ENCODE data around the gene IFI44.

The IFI44 gene
- 44.4 to 72.0 reads per million in 2 donors for total RNA-seq

DNA sequence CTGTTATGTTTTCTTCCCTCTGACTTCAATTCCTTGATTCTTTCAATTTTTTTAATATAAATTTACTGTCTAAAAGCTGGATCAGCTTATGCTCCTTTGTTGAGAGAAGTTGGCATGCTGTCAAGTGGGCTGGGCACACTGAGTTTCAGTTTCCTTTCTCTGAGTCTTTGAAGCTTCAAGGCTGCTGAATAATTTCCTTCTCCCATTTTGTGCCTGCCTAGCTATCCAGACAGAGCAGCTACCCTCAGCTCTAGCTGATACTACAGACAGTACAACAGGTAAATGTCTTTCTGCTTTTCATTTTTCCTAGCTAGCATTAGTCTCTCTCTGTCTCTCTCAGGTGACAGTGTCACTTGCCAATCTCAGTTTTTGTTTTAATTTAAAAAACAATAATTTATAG, at the start of gene IFI44:
Gene IFI44 (plus strand): TSS at position 204 of the 400 bp plus-strand sequence. CDS start 365 bp downstream, outside the sequence.
- peak in 4 of 5 experiments; percentile 46 to 67 (median 60) for DNase-seq

- no peak for DNase-seq
Observed at GRCh38 chr1:78601068-78601467, 48.6 kb upstream of the IFI44 start.

DNA sequence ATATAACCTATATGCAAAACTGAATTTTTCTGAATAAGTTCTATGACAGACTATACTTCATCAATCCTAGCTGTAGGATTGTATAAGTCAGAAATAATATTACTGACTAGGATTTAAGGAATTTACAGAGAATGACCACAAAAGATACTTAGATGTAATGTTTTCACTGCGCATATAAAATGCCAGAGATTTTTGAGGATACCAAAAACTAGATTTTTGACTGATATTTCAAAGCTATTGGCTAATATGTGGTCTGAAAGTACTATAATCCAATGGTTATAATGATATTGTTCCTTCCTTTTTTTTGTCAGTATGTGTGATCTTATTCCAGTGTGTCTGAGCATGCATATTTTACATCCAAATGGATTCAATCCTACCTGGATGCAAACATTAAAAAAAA, 46.4 kb upstream of the IFI44 start:
- DNase-seq = no peak

GRCh38 chr1:78604643-78605042, 45.0 kb upstream of the IFI44 start:
- DNase-seq = no peak

GRCh38 chr1:78606274-78606673, 43.4 kb upstream of the IFI44 start:
- no peak for DNase-seq

GRCh38 chr1:78607334-78607927, 42.2 kb upstream of the IFI44 start:
- DNase-seq = no peak

DNA sequence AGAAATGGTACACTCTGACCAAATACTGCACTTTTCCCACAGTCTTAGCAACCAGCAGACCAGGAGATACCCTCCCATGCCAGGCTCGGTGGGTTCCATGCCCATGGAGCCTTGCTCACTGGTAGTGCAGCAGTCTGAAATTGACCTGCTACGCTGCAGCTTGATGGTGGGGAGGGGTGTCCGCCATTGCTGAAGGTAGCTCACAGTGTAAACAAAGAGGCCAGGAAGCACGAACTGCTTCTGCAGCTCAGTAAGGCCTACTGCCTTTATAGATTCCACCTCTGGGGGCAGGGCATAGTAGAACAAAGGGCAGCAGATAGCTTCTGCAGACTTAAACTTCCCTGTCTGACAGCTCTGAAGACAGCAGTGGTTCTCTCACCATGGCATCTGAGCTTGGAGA, 41.7 kb upstream of the IFI44 start:
- DNase-seq = no peak

- DNase-seq = peak in 4 of 5 experiments; percentile 1 to 71 (median 37)
Observed at GRCh38 chr1:78617615-78618026, 32.0 kb upstream of the IFI44 start.

DNA sequence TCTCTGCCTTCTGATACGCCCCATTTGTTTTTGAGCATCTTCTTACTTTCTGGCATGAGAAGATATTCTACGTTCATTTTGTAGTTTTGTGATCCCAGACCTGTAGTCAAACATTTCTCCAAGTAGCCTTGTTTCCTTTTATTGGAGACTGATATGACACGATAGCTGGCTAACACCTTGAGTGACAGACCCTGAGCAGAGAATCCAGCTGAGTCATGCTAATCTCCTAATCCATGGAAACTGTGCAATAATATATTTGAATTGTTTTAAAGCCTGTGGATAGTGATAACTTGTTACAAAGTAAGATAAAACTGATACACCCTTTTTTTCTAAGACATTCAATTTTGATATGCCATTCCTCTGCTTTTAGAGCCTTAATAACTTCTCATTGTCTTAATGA, 30.6 kb upstream of the IFI44 start:
- DNase-seq = no peak

GRCh38 chr1:78619446-78619802, 30.2 kb upstream of the IFI44 start:
- no peak for DNase-seq

DNA sequence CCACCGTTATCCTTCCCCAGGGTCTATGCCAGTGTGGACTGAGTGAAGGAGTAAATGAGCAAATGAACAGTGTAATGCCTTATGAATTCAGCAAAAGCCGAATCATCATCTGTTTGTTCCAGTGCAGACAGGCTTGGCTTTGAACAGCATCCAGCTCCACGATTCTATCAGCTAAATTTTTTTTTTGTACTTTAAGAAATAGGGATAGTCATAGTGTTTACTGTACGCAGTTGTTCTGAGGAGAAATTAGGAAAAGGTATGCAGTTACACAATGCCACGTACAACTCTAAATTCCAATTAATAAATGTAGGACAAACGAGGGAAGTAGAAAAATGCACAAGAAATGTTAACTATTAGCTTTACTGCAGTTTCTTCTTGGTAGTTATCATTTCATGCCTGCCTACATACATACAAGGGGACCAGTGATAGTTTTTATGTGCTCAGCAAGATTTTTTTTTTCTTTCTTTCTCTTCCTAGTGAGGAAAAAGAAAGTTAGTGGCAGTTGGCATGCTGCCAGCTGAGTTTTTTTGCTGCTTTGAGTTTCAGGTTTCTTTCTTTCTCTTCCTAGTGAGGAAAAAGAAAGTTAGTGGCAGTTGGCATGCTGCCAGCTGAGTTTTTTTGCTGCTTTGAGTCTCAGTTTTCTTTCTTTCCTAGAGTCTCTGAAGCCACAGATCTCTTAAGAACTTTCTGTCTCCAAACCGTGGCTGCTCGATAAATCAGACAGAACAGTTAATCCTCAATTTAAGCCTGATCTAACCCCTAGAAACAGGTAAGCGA, 29.6 kb upstream of the IFI44 start, which contains the start of gene IFI44L:
Gene IFI44L (plus strand): TSS at position 646 of the 777 bp plus-strand sequence. CDS start 7,468 bp downstream, outside the sequence.
- DNase-seq = peak in 4 of 5 experiments; percentile 14 to 51 (median 34)

DNA sequence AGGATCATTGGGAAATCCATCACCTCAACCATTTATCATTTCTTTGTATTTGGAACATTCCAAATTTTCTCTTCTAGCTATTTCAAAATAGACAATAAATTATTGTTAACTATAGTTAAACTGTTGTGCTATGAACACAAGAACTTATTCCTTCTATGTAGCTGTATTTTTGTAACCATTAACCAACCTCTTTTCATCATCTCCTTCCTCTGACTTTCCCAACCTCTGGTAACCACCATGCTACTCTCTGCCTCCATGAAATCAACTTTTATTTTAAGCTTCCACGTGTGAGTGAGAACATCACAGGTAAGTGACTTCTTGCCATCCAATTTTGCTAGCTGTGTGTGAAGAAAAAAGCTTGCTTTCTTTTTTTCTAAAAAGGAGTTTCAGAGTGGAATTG, 29.0 kb upstream of the IFI44 start:
- no peak for DNase-seq

DNA sequence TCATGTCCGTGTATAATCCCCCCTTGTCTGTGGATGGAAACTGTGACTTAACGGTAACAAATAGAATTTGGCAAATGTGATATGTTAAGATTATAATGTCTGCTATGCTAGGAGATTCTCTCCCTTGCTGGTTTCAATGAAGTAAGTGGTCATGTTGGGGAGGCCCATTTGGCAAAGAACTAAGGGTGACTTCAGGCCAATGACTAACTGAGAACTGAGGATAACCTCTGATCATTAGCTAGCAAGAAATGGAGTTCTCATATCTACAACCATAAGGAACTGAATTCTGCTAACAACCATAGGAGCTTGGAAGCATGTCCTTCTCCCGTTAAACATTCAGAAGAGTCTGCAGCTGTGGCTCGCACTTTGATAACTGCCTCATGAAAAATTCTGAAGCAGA, 27.1 kb upstream of the IFI44 start:
- DNase-seq = no peak

DNA sequence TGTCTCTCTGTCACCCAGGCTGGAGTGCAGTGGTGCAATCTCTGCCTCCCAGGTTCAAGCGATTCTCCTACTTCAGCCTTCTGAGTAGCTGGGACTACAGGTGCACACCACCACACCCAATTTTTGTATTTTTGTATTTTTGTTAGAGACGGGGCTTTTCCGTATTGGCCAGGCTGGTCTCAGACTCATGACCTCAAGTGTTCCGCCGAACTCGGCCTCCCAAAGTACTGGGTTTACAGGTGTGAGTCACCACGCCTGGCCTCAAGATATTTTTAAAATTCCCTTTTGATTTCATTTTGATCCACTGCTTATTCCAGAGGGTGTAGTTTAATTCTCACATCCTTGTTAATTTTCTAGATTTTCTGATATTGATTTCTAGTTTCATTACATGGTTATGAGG, 25.6 kb upstream of the IFI44 start:
- DNase-seq = no peak

GRCh38 chr1:78627321-78627720, 22.3 kb upstream of the IFI44 start:
- DNase-seq = no peak

- no peak for DNase-seq
Observed at GRCh38 chr1:78630600-78630999, 19.0 kb upstream of the IFI44 start.

GRCh38 chr1:78633209-78633608, 16.4 kb upstream of the IFI44 start:
- DNase-seq = no peak

DNA sequence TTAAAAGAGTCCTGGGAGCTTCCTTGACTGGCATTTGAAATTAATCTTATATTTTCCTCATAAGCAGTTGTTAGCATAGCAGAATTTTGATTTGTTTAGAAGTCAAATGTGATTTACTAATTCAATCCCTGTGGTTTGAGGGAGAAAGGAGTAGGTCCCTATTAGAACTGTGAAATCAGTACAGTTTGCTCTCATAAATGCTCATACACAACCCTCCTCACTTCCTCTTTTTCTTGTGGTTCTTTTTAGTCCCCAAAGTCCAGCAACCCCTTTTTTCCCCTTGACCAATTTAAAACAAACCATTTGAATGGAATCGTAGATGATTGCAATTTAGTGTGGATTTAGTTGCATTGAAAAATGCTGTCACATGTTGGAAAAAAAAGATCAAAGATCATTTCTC, 9.2 kb upstream of the IFI44 start:
- no peak for DNase-seq

DNA sequence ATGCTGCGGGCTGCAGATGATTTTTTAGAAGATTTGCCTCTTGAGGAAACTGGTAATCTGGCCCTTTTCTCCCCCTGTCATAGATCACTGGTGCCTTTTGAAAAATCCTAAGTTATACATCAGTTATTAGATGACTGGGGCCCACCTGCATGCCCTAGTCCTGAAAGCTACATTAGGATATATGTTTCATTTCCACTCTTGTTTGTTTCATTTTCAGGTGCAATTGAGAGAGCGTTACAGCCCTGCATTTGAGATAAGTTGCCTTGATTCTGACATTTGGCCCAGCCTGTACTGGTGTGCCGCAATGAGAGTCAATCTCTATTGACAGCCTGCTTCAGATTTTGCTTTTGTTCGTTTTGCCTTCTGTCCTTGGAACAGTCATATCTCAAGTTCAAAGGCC, 8.1 kb upstream of the IFI44 start:
- no peak for DNase-seq

DNA sequence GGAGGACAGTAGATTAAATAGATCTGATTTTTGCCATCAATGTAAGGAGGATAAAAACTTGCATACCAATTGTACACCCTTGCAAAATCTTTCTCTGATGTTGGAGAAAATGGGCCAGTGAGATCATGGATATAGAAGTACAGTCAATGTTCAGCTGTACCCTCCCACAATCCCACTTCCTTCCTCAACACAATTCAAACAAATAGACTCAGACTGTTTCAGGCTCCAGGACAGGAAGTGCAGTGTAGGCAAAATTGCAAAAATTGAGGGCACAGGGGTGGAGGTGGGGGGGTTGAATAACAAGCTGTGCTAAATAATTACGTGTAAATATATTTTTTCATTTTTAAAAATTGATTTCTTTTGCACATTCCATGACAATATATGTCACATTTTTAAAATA, 3.9 kb upstream of the IFI44 start:
- peak in 2 of 5 experiments; percentile 42 to 57 for DNase-seq

DNA sequence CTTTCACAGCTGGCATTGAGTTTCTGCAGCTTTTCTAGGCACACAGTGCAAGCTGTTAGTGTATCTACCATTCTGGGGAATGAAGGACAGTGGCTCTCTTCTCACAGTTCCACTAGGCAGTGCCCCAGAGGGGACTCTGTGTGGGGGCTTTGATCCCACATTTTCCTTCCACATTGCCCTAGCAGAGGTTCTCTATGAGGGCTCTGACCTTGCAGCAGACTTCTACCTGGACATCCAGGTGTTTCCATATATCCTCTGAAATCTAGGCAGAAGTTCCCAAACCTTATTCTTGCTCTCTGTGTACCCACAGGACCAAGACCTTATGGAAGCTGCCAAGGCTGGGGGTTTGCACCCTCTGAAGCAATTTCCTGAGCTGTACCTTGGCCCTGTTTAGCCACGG, 2.4 kb upstream of the IFI44 start:
- no peak for DNase-seq

DNA sequence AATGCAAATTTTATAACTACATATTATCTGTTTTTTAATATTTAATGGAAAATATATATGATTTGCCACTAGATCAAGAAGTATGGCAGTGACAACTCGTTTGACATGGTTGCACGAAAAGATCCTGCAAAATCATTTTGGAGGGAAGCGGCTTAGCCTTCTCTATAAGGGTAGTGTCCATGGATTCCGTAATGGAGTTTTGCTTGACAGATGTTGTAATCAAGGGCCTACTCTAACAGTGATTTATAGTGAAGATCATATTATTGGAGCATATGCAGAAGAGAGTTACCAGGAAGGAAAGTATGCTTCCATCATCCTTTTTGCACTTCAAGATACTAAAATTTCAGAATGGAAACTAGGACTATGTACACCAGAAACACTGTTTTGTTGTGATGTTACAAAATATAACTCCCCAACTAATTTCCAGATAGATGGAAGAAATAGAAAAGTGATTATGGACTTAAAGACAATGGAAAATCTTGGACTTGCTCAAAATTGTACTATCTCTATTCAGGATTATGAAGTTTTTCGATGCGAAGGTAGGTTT, 556 bp downstream of the IFI44 start:
- DNase-seq = no peak

DNA sequence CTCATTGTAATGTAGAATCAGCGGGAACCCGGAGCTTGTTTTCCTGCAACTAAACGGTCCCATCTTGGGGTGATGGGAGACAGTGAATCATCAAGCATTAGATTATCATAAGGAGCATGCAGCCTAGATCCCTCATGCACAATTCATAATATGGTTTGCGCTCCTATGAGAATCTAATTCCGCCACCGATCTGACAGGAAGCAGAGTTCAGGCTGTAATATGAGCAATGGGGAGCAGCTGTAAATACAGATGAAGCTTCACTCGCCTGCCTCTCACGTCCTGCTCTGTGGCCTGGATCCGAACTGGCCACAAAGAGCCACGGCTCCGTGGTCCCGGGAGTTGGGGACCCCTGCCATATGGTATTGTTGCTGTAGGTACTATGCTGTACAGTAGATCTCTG, 1.6 kb downstream of the IFI44 start:
- DNase-seq = peak in 2 of 5 experiments; percentile 14 to 21

- no peak for DNase-seq
Observed at GRCh38 chr1:78652019-78652560, 2.5 kb downstream of the IFI44 start.
